Lower leg skin (tissue), 4 donors: ENCODE measurements around the gene UBL5. TPM values are rescaled to one million over a fixed set of nuclear protein-coding genes. Genes with fewer than 3 reads are reported as not detected.

Experiments used
- DNase-seq, 2 donors: peaks; one replicate each; pipeline ENCODE4 v3.0.0-alpha.2; 2019; ENCODE audit warnings: low spot score in 2 of 2
- H3K4me3 ChIP-seq: fragments of 200-600 bp; sonication (generic); 2 replicates; pipeline ENCODE4 v1.5.1; 2017; ENCODE audit warnings: mild to moderate bottlenecking, low read depth; ENCODE audit not compliant: poor library complexity, severe bottlenecking
- CTCF ChIP-seq, 3 donors: fragments of 450-650 bp; IDR thresholded peaks; one replicate each; pipeline ENCODE4 v1.5.1; 2016; ENCODE audit warnings: antibody characterized with exemption in 3 of 3, mild to moderate bottlenecking in 3 of 3, moderate library complexity in 2 of 3
- POLR2A ChIP-seq, 2 donors: fragments of 450-650 bp; IDR thresholded peaks; one replicate each; pipeline ENCODE4 v1.6.1; 2016 to 2017; ENCODE audit warnings: antibody characterized with exemption in 2 of 2, mild to moderate bottlenecking in 1 of 2, moderate library complexity in 1 of 2
- WGBS, 2 donors: methylation state at CpG; one replicate each; pipeline ENCODE4 v1.1.5; 2018; 5-methylcytosine and 5-hydroxymethylcytosine counted together
- intact Hi-C: fragments of 100-400 bp; cut with DNase I; formaldehyde crosslinking; loops from one replicate; pipeline ENCODE4 v1.15.0; 2023; ENCODE audit warnings: low total_unique reads
- total RNA-seq, 4 donors: library from RNA; depleted of rRNA; stranded (reverse); fragments of >200 nt; gene quantifications; one replicate each; pipeline ENCODE4 v1.1.0, GENCODE V29; 2016

The UBL5 gene
- total RNA-seq, 4 donors from 2014 or later = 339 to 596 (median 390) TPM

- 89 to 96% methylated on average over 8 of the region's 8 CpGs for WGBS, 2 donors
- no peak for TF ChIP-seq CTCF (IDR thresholded peaks at IDR 0.05)
- no peak for TF ChIP-seq POLR2A (IDR thresholded peaks at IDR 0.05)
- DNase-seq = no peak
- intact Hi-C loops = no loop called here
- H3K4me3 ChIP-seq = no peak overlapping the region
Measured at GRCh38 chr19:9872618-9873242, 45.0 kb downstream of the UBL5 start.

GRCh38 chr19:9875031-9875627, 47.4 kb downstream of the UBL5 start:
- intact Hi-C loops = no loop called here
- WGBS, 2 donors = 68 to 74% methylated on average over 13 of the region's 13 CpGs
- H3K4me3 ChIP-seq = no peak overlapping the region
- no peak for DNase-seq
- TF ChIP-seq CTCF (IDR thresholded peaks at IDR 0.05) = no peak
- TF ChIP-seq POLR2A (IDR thresholded peaks at IDR 0.05) = no peak

GRCh38 chr19:9875796-9876195, 48.1 kb downstream of the UBL5 start:
- no peak for DNase-seq
- no peak for TF ChIP-seq POLR2A (IDR thresholded peaks at IDR 0.05)
- TF ChIP-seq CTCF (IDR thresholded peaks at IDR 0.05) = no peak
- intact Hi-C loops = no loop called here
- H3K4me3 ChIP-seq = no peak overlapping the region
- WGBS, 2 donors = 68 to 82% methylated on average over 5 of the region's 5 CpGs

GRCh38 chr19:9877780-9878510, 50.2 kb downstream of the UBL5 start:
- no peak overlapping the region for H3K4me3 ChIP-seq
- TF ChIP-seq CTCF (IDR thresholded peaks at IDR 0.05) (no peak), POLR2A (IDR thresholded peaks at IDR 0.05) (no peak)
- WGBS, 2 donors = 53 to 56% methylated on average over 10 of the region's 10 CpGs
- DNase-seq = no peak
- intact Hi-C loops = no loop called here

GRCh38 chr19:9878511-9879196, 50.9 kb downstream of the UBL5 start:
- DNase-seq = no peak
- TF ChIP-seq POLR2A (IDR thresholded peaks at IDR 0.05) = no peak
- TF ChIP-seq CTCF (IDR thresholded peaks at IDR 0.05) = no peak
- H3K4me3 ChIP-seq = no peak overlapping the region
- intact Hi-C loops = no loop called here
- WGBS, 2 donors = 74 to 77% methylated on average over 11 of the region's 11 CpGs

Other genes with a start within 250 kb of the UBL5 start
- 10 to 100 TPM; 28.1 to 44.6 (median 31.2) TPM for gene ZNF121, start 243.4 kb upstream of the UBL5 start, total RNA-seq
- gene ZNF561, start 206.7 kb upstream of the UBL5 start, total RNA-seq = 10 to 100 TPM; 31.3 to 55.0 (median 40.7) TPM
- 10 to 100 TPM; 11.9 to 22.2 (median 14.0) TPM for gene ZNF562, start 152.8 kb upstream of the UBL5 start, total RNA-seq
- 10 to 100 TPM in 2 of 4 donors, 1 to 10 TPM in 2; 8.7 to 15.5 (median 10.4) TPM for gene ZNF846, start 59.2 kb upstream of the UBL5 start, total RNA-seq
- 10 to 100 TPM; 13.8 to 28.7 (median 23.5) TPM for gene FBXL12, start 8.8 kb upstream of the UBL5 start, total RNA-seq
- 10 to 100 TPM; 67.8 to 97.7 (median 79.6) TPM for gene PIN1, start 7.4 kb downstream of the UBL5 start, total RNA-seq
- gene OLFM2, start 108.6 kb downstream of the UBL5 start, total RNA-seq = 100 to 1,000 TPM in 3 of 4 donors, 10 to 100 TPM in 1; 94.8 to 157 (median 112) TPM
- gene COL5A3, start 182.6 kb downstream of the UBL5 start, total RNA-seq = 10 to 100 TPM; 11.9 to 31.9 (median 20.7) TPM
- not detected for gene RDH8, start 185.6 kb downstream of the UBL5 start, total RNA-seq